DMS 273 treated with DMSO at 0.1 percent for 48 hours (cell line): Measurements from ENCODE around the gene KIF26B.

Experiments
- DNase-seq: peaks from one replicate; lab custom pipeline; 2025; lab: John Stamatoyannopoulos, UW

KIF26B gene

DNA sequence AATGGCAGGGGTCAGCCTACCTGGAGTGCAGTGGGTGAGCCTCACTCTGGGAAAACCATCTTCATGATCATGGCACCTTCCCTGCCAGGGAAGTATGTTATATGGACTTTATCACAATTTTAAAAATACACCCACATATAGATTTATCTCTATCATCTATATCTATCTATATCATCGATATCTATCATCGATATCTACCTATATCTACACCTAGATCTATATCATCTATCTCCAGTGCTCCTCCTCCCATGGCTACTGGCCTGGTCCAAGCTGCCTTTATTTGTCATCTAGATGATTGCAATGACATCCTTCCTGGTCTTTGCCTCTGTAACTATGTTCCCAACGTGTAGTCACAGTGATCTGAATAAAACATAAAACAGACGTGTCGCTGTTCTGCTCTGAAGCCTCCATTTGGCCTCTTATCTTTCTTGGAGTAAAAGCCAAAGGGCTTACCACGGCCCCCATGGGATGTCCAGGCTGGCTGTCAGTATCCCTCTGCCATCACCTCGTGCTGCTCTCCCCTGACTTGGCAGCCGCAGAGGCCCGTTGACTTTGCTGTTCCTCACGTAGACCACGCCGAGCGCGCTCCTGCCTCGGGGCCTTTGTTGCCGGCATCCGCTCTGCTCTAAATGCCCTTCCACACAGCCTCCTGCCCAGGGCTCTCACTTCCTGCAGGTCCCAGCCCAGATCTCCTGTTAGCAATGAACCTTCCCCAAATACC lies 20.6 kb upstream of the KIF26B start:
- no peak for DNase-seq

DNA sequence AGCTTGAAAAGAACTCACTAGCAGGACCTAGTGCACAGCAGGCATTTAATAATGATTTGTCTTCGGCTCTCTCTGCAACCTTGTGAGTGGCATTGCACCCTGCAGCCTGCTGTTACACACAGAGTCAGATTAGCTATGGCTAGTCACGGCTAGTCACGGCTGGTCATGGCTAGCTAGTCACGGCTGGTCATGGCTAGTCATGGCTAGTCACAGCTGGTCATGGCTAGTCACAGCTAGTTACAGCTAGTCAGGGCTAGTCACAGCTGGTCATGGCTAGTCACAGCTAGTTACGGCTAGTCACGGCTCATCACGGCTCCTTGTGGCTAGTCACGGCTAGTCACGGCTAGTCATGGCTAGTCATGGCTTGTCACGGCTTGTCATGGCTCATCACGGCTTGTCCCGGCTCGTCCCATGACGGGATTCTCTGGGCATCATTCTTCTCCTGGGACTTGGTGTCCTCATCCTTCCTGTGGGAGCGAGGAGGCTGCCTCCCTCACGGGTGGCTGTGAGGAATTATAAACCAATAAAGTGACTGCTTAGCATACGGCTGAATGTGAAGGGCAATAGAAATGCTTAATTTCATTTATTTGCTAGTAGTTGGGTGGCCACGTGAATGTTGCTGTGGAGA lies 12.5 kb upstream of the KIF26B start:
- no peak for DNase-seq

- DNase-seq, result no peak
These were observed 11.8 kb upstream of the KIF26B start for GRCh38 chr1:245142976-245143375.

DNA sequence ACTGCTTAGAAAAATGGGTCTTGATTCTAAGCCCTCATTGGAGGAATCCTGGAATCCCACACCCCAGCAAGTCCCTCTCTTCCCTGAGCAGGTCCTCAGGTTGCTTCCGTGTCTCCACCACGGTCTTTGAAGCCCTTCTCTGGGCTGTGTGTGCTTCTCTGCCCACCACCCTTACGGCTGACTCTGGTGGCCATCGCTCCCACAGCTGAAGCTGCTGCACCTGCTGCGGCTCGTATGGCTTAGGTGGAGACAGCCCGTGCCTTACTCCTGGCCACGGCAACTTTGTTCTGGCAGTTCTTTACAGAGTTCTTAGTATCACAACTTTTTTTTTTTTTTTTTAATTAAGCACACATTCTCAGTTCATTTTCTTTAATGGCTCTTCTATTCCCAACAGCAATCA lies 10.9 kb upstream of the KIF26B start:
- DNase-seq, result no peak

- no peak for DNase-seq
These were observed 6.7 kb upstream of the KIF26B start for GRCh38 chr1:245148069-245148468.

GRCh38 chr1:245148861-245149260 lies 5.9 kb upstream of the KIF26B start:
- no peak for DNase-seq

DNA sequence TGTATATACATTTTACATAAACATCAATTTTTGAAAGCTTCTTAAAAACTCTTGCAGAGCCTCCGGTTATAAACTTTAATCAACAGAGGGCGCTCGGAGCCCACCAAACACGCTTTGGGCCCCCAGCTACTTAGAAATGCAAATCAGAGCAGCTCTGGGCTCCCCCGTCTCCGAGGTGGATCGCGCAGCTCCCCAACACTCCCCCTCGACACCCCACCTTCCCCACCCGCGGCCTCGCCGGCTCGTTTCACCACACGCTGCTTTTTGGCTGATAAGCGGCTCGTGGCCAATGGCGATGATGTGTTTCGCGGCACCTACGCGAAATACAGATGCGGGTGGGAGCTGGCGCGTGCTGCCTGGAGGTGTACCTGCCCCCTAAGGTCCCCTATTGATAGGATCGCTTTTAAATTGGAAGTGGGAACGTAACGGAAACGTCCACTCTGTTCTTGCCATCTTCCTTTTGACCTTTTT lies 1.7 kb upstream of the KIF26B start:
- peak; percentile 33 for DNase-seq

DNA sequence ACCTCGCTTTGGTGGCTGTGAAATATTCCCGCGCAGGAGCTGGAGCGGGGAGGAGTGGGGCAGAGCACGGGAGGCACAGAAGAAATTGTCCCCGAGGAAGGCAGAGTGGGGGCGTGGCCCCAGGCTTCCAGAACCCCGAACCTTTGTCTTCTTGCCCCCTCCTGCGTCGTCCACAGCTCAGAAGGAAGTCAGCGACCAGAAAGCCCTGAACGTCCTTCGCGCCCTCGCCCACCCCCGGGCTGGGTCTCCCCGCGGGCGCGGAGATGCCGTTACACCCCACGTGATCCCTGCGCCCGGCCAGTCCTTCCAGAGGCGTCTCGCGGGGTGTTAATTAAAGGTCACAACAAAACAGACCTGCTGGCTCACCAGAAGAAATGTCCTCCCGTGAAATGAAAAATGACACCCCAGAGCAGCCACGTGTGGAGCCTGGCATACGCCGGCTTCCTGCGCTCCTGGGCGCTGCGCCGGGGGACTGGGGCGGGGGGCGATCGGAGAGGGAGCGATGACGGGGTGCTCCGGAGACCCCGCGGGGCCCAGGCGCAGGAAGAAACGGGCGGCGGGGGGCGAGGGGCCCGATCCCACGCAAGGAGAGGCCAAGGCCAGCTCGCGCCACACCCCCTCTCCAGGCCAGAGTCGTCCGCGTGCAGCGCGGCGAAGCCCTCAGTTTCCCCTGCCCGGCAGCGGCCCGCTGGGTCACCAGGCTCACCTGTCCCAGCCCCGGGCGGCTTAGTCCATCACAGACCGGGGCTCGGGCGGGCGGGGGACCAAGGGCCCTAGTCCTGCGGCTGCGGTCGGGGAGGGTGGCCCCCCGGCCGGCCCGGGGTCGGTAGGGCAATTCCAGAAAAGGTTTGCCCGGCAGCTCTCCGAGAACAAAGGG lies 995 bp upstream of the KIF26B start:
- no peak for DNase-seq

DNA sequence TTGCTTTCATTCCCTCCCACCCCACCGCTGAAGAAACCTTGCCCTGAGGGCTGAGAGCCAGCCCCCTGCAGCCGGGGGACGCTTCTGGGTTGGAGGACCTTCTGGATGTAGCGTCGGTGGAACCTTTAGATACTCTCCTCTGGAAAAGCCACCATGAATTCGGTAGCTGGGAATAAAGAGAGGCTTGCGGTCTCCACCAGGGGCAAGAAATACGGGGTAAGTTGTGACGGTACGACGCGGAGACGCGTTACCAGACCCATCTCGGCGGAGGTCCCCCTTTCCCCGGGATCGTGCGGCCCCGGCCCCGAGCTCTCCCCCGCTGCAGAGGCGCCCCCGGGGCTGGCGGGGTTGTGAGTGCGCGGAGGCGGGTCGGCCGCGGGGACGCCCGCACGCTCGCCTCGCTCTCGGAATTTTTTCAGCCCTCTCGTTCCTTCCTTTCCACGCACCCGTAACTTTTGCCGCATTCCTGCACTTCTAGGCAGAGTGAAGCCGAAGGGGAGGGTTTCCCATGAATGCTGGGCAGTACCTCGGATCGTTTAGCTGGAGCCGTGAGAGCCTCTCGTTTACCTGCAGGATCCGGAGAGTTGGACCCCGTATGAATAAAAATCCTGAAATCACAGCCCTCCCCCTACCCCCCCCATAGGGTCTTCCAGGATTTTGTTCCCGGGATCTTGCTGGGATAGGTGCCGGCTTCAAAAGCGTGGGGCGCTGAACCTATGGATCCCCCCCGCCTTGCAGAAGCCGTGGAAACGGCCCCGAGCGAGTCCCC lies 671 bp downstream of the KIF26B start:
- DNase-seq, result peak; percentile 25

DNA sequence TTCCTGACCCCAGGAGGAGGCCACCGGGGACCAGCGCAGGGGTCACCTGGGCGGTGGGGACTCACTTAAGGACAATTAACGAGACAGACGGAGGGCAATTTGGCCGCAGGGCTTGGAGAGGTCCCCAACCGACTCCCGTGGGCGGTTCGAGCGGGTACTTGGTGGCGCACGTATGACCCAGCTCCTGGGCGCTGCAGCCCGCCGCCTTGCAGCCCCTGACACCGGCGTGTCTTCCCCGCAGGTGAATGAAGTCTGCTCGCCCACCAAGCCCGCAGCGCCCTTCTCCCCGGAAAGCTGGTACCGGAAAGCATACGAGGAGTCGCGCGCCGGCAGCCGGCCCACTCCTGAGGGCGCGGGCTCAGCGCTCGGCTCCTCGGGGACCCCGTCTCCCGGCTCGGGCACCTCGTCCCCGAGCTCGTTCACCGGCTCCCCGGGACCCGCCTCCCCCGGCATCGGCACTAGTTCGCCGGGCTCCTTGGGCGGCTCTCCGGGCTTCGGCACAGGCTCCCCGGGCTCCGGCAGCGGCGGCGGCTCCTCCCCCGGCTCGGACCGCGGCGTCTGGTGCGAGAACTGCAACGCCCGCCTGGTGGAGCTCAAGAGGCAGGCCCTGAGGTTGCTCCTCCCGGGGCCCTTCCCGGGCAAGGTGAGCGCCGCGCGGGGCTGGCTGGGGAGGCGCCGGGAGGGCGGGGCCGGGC lies 1.4 kb downstream of the KIF26B start:
- peak; percentile 63 for DNase-seq

DNA sequence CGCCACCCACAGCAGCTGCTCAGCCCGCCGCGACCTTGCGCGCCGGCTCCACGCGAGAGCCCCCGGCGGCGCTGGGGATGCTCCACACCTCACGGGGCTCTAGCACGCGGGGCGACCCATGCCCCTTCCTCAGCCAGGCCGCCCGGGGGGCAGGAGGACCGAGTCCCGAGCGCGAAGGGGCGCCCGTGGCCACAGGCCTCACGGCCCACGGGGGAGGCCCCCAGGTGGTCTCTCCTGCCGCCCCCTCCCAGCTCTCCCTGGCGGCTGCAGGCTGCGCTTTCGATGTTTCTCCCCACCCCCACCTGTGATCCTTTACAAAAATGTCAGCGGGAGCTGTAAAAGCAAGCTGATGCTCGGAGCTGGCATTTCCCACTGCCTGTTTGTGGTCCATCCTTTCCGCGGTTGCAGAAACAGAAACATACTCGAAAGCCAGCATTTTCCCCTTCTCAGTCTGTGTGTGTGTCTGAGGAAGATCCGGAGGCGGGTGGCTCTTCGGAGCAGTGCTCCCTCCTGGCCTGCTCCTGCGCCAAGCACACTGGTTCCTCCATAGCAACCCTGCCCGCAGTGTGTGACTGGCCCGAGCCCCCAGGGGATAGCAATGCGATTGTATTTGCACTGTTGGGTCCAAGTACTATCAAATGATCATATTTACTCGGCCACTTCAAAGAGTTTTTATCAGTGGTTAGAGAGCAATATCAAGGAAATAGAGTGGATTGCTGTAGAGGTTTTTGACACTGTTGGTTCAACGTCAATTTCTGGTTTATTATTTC lies 2.1 kb downstream of the KIF26B start:
- DNase-seq, result no peak

- DNase-seq, result no peak
These were observed 4.1 kb downstream of the KIF26B start for GRCh38 chr1:245158913-245159312.

DNA sequence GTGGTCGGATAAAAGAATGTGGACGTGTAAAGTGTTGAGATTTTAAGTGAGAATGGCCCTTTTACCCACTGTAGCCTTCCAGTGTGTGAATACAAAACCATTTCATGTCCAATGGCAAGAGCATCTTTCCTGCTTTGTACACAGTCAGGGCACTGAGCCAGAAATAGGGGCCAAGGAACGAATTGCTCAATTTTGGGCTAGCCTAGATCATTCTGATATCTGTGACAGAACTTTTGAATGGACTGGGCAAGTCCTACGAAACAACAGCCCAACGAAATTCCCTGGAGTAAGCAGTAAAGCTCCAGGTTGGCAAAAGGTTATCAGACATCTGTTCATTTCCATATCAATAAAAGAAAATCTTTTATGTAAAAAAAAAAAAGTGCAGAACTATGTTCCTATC lies 5.5 kb downstream of the KIF26B start:
- DNase-seq, result no peak

DNA sequence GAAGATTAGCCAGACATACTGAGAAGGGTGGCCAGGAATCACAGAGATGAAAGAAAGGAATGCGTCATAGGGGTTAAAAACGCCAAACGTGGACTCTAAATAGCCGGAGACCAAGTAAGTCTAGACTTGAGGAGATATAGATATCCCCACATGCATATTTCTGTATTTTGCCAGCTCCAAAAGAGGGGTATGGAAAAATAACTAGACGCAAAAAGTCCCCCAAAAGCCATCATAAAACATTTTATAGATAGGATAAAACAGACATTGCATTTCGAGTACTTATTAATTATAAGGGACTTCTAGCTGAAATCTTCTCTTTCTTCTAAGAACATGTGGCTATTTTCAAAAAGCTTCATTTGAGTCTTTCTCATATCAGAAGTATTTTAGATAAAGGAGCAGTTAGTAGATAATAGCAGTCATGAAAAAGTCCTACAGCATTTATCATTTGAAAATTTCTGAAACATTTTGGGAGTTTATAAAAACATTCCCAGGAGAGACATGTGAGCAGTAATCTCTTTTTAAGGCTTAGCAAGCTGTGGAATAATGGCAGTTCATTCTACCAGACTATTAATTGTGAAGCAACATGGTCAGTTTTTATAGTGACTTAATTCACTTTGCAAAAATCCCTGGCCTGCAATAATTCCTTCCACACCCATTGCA lies 6.1 kb downstream of the KIF26B start:
- DNase-seq, result no peak

GRCh38 chr1:245161866-245162265 lies 7.1 kb downstream of the KIF26B start:
- no peak for DNase-seq

- DNase-seq, result no peak
These were observed 11.7 kb downstream of the KIF26B start for GRCh38 chr1:245166471-245166885.

- DNase-seq, result no peak
These were observed 13.3 kb downstream of the KIF26B start for GRCh38 chr1:245168086-245168485.

DNA sequence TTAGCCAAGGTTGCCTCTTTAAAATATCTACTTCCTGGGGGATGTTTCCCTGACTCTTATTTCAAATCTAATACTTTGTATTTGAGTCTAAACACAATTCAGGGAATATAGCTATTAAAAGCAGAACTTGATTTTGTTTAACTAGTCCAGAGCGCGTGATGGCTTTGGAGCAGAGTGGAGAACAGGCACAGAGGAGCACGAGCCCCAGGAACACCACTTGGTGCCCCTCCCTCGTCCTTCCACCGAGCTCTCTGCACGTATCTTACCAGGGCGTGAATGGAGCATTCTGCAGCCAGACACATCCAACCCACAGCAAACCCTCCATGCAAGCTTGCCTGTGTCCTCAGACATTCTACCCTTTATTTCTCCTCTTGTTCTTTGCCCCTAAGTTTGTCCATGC lies 14.1 kb downstream of the KIF26B start:
- DNase-seq, result no peak

GRCh38 chr1:245169376-245169775 lies 14.6 kb downstream of the KIF26B start:
- DNase-seq, result no peak

DNA sequence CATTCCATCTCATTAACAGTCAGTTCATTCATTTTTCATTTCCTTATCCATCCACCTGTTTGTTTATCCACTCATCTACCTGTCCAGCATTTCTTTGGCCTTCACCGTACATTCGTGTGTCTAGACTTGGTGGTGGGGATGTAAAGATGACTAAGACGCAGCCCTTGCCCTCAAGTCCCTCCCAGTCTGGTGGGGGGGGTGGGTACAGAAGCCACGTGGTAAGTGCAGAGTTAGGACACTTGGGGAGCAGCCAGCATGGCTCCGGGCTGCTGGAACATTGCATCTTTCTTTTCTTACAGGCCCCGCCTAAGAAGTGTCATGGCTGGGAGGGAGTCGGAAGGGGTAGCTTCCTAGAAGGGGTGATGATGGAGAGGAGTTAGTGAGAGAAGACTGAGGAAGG lies 17.2 kb downstream of the KIF26B start:
- no peak for DNase-seq
